Progenitor cell of endocrine pancreas (in vitro differentiated cells): ENCODE measurements around the gene SH3BGRL3. TPM values are rescaled to one million over a fixed set of nuclear protein-coding genes. Genes with fewer than 3 reads are reported as not detected.
"Not testable (repeated sequence)": the region's sequence is repeated elsewhere in the genome, so short reads cannot be mapped to it uniquely, and the experiment has no call there.

ENCODE experiments used
- DNase-seq: peaks from one replicate; pipeline ENCODE4 v3.0.0; 2021; ENCODE audit warnings: low spot score; ENCODE audit not compliant: unreplicated experiment
- H3K27ac Mint-ChIP-seq: 2 replicates; pipeline ENCODE4 v1.8.0; 2021; ENCODE audit warnings: mild to moderate bottlenecking, moderate library complexity, mixed read lengths
- H3K27me3 Mint-ChIP-seq: 2 replicates; pipeline ENCODE4 v1.8.0; 2021; ENCODE audit warnings: mixed read lengths
- H3K36me3 Mint-ChIP-seq: 2 replicates; pipeline ENCODE4 v1.8.0; 2022; ENCODE audit warnings: mixed read lengths; ENCODE audit not compliant: insufficient read depth
- H3K4me1 Mint-ChIP-seq: 2 replicates; pipeline ENCODE4 v1.8.0; 2021; ENCODE audit warnings: low read depth, mixed read lengths
- H3K4me3 Mint-ChIP-seq: 2 replicates; pipeline ENCODE4 v1.8.0; 2021; ENCODE audit warnings: low read depth, mild to moderate bottlenecking, moderate library complexity, mixed read lengths
- H3K9me3 Mint-ChIP-seq: 2 replicates; pipeline ENCODE4 v1.8.0; 2021; ENCODE audit warnings: low read depth, mixed read lengths
- CTCF ChIP-seq: fragments of 200-600 bp; sonication (generic); IDR thresholded peaks from one replicate; pipeline ENCODE4 v1.5.0; 2021; ENCODE audit warnings: antibody characterized with exemption, mild to moderate bottlenecking; ENCODE audit not compliant: unreplicated experiment
- total RNA-seq: library from RNA; stranded (reverse); gene quantifications from 2 replicates; pipeline ENCODE4 v1.2.1, GENCODE V29; 2021

The SH3BGRL3 gene
- total RNA-seq, 1 donor from 2014 or later, result 63.8 TPM

- Mint-ChIP-seq H3K4me3 (no peak overlapping the region), H3K36me3 (peaks cover 12% of the 10 kb centered on the region), H3K27me3 (no peaks in the 10 kb centered on the region), H3K27ac (no peak overlapping the region), H3K9me3 (no peaks in the 10 kb centered on the region), H3K4me1 (no peaks in the 10 kb centered on the region)
- TF ChIP-seq CTCF, result no peak
- no peak for DNase-seq
Measured at GRCh38 chr1:26323382-26323781, 43.5 kb downstream of the SH3BGRL3 start.

- Mint-ChIP-seq H3K36me3 (peaks cover 12% of the 10 kb centered on the region), H3K27me3 (no peaks in the 10 kb centered on the region), H3K4me1 (no peaks in the 10 kb centered on the region), H3K4me3 (no peak overlapping the region), H3K9me3 (no peaks in the 10 kb centered on the region), H3K27ac (no peak overlapping the region)
- TF ChIP-seq CTCF, result no peak
- DNase-seq, result no peak
Measured at GRCh38 chr1:26324550-26324949, 44.7 kb downstream of the SH3BGRL3 start.

GRCh38 chr1:26327956-26328362 lies 48.1 kb downstream of the SH3BGRL3 start:
- peak overlapping the region; percentile 69 for H3K27ac Mint-ChIP-seq
- no peak overlapping the region for H3K4me3 Mint-ChIP-seq
- DNase-seq, result no peak
- peaks cover 5% of the 10 kb centered on the region for H3K36me3 Mint-ChIP-seq
- TF ChIP-seq CTCF, result no peak
- no peaks in the 10 kb centered on the region for H3K9me3 Mint-ChIP-seq
- H3K4me1 Mint-ChIP-seq, result no peaks in the 10 kb centered on the region
- no peaks in the 10 kb centered on the region for H3K27me3 Mint-ChIP-seq

- no peak overlapping the region for H3K27ac Mint-ChIP-seq
- TF ChIP-seq CTCF, result no peak
- DNase-seq, result no peak
- no peaks in the 10 kb centered on the region for H3K4me1 Mint-ChIP-seq
- no peaks in the 10 kb centered on the region for H3K27me3 Mint-ChIP-seq
- peaks cover 4% of the 10 kb centered on the region for H3K36me3 Mint-ChIP-seq
- no peak overlapping the region for H3K4me3 Mint-ChIP-seq
- no peaks in the 10 kb centered on the region for H3K9me3 Mint-ChIP-seq
Measured at GRCh38 chr1:26328597-26328996, 48.7 kb downstream of the SH3BGRL3 start.

- not testable (repeated sequence) for H3K27me3 Mint-ChIP-seq, H3K4me3 Mint-ChIP-seq, H3K4me1 Mint-ChIP-seq, H3K9me3 Mint-ChIP-seq, H3K36me3 Mint-ChIP-seq, H3K27ac Mint-ChIP-seq, DNase-seq
Measured at GRCh38 chr1:26329380-26329779, 49.5 kb downstream of the SH3BGRL3 start.

GRCh38 chr1:26330276-26330675 lies 50.4 kb downstream of the SH3BGRL3 start:
- peaks cover 1% of the 10 kb centered on the region for H3K36me3 Mint-ChIP-seq
- no peak for DNase-seq
- no peak for TF ChIP-seq CTCF
- no peak overlapping the region for H3K27ac Mint-ChIP-seq
- H3K27me3 Mint-ChIP-seq, result no peaks in the 10 kb centered on the region
- no peaks in the 10 kb centered on the region for H3K9me3 Mint-ChIP-seq
- H3K4me3 Mint-ChIP-seq, result no peak overlapping the region
- peaks cover 1% of the 10 kb centered on the region for H3K4me1 Mint-ChIP-seq

Other genes with a start within 250 kb of the SH3BGRL3 start
- 0.13 and 0.17 TPM in 2 replicates for gene SLC30A2, start 234.0 kb upstream of the SH3BGRL3 start, total RNA-seq
- gene TRIM63, start 212.5 kb upstream of the SH3BGRL3 start, total RNA-seq, result not detected in 2 replicates
- gene PDIK1L, start 168.3 kb upstream of the SH3BGRL3 start, total RNA-seq, result 15.2 and 17.2 TPM in 2 replicates
- gene FAM110D, start 121.0 kb upstream of the SH3BGRL3 start, total RNA-seq, result 0.33 and 0.36 TPM in 2 replicates
- gene C1orf232, start 111.1 kb upstream of the SH3BGRL3 start, total RNA-seq, result not detected in 2 replicates
- 28.9 and 32.1 TPM in 2 replicates for gene ZNF593, start 110.2 kb upstream of the SH3BGRL3 start, total RNA-seq
- gene ZNF593OS, start 108.3 kb upstream of the SH3BGRL3 start, total RNA-seq, result not detected in 2 replicates
- gene CNKSR1, start 102.6 kb upstream of the SH3BGRL3 start, total RNA-seq, result 52.0 and 52.1 TPM in 2 replicates
- not detected in 2 replicates for gene CATSPER4, start 89.5 kb upstream of the SH3BGRL3 start, total RNA-seq
- gene CEP85, start 45.9 kb upstream of the SH3BGRL3 start, total RNA-seq, result 20.8 and 21.3 TPM in 2 replicates
- gene UBXN11, start 26.6 kb downstream of the SH3BGRL3 start, total RNA-seq, result 47.8 and 48.9 TPM in 2 replicates
- 0.89 and 1.8 TPM in 2 replicates for gene CD52, start 37.9 kb downstream of the SH3BGRL3 start, total RNA-seq
- gene CRYBG2, start 74.0 kb downstream of the SH3BGRL3 start, total RNA-seq, result 13.8 and 19.3 TPM in 2 replicates
- not detected in 2 replicates for gene ZNF683, start 92.7 kb downstream of the SH3BGRL3 start, total RNA-seq
- 80.2 and 87.8 TPM in 2 replicates for gene LIN28A, start 130.7 kb downstream of the SH3BGRL3 start, total RNA-seq
- gene DHDDS, start 152.2 kb downstream of the SH3BGRL3 start, total RNA-seq, result 44.4 and 51.5 TPM in 2 replicates
- gene HMGN2, start 192.4 kb downstream of the SH3BGRL3 start, total RNA-seq, result 444 and 446 TPM in 2 replicates
- gene RPS6KA1, start 249.7 kb downstream of the SH3BGRL3 start, total RNA-seq, result 26.7 and 29.6 TPM in 2 replicates